ENCODE results near the gene HAL. TPM values are rescaled to one million over a fixed set of nuclear protein-coding genes. Genes with fewer than 3 reads are reported as not detected.

HAL gene
- total and polyA plus RNA-seq, 2 of the 13 experiments (the other 11 are each of a cell fraction or from before 2014, with no cell fraction given), result 0.89 to 37.8 TPM

DNA sequence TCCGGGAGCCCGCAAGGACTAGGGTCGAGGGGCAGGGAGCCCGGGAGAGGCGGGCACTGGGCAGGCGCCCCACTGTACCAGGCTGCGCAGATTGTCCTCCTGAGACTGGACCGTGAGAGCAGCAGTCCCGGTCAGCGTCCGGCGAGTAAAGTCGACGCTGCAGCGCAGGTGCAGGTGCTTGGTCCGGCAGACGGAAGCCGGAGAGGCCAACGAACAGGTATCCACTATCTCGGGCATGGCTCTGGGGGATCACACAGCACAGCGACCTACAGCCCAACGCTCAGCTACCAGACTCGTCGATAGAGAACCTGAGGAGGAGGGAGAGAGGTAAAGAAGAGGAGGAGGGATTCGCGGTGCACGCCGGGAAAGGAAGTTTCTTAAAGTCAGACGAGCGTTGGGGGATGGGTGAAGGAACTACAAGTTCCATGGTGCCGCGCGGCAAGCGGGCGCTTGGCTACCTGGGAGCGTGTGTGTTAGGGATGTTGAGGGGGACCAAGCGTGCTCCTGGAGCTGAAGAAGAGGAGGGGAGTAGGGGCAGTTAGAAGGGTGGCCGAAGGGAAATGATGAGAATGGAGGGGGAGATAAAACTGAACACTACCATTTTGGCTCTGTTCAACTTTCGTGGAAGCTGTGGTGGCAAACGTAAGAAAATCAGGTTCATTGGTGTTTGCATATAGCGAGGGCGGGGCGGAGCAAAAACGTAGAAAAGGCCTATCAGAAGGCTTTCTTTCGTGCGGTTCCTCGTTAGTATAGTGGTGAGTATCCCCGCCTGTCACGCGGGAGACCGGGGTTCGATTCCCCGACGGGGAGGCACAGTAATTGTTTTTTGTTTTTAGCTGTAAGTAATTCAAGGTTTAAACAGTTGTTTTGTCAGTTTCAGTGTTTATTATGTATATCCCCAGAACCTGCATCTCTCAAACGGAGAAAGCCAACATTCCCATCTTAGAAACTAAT lies 39.4 kb upstream of the HAL start, which contains the start of gene LTA4H (continued):
- TF ChIP-seq, protein P1, sequence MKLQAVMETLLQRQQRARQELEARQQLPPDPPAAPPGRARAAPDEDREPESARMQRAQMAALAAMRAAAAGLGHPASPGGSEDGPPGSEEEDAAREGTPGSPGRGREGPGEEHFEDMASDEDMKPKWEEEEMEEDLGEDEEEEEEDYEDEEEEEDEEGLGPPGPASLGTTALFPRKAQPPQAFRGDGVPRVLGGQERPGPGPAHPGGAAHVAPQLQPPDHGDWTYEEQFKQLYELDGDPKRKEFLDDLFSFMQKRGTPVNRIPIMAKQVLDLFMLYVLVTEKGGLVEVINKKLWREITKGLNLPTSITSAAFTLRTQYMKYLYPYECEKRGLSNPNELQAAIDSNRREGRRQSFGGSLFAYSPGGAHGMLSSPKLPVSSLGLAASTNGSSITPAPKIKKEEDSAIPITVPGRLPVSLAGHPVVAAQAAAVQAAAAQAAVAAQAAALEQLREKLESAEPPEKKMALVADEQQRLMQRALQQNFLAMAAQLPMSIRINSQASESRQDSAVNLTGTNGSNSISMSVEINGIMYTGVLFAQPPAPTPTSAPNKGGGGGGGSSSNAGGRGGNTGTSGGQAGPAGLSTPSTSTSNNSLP (IDR thresholded peaks at IDR 0.05; ENCODE audit: low read depth, low read length), result no peak
- TF ChIP-seq ZNF569 (CRISPR knock-in tag; IDR thresholded peaks at IDR 0.05; ENCODE audit: borderline replicate concordance) (no peak), ZNF570 (CRISPR knock-in tag; IDR thresholded peaks at IDR 0.05; ENCODE audit: borderline replicate concordance) (no peak; the same call in 1 of the 2 replicates), ZNF441 (CRISPR knock-in tag; IDR thresholded peaks at IDR 0.05; ENCODE audit: borderline replicate concordance) (0 out of 2 replicates have a peak, but pooled peaks have one; percentile 49), RBAK (CRISPR knock-in tag; IDR thresholded peaks at IDR 0.05) (peak; percentile 65; the same call in 1 of the 2 replicates), RFXANK (CRISPR knock-in tag; IDR thresholded peaks at IDR 0.05) (peak; percentile 83; the same call in 1 of the 2 replicates), FOXK2 (IDR thresholded peaks at IDR 0.05) (peak; percentile 59; the same call in 1 of the 2 replicates), HOXA7 (CRISPR knock-in tag; IDR thresholded peaks at IDR 0.05) (no peak), XBP1 (CRISPR knock-in tag; IDR thresholded peaks at IDR 0.05) (no peak), ZFP62 (CRISPR knock-in tag; IDR thresholded peaks at IDR 0.05) (no peak; the same call in 1 of the 2 replicates), YY1 (IDR thresholded peaks at IDR 0.05; ENCODE audit: insufficient read depth, insufficient replicate concordance, low read depth, low read length) (no peak), IKZF1 (IDR thresholded peaks at IDR 0.05) (no peak), ZNF33B (CRISPR knock-in tag; IDR thresholded peaks at IDR 0.05) (no peak), TFAP4 (IDR thresholded peaks at IDR 0.05; ENCODE audit: borderline replicate concordance, low read depth) (no peak), ZNF207 (IDR thresholded peaks at IDR 0.05; ENCODE audit: borderline replicate concordance) (no peak)
- TF ChIP-seq, protein P2, sequence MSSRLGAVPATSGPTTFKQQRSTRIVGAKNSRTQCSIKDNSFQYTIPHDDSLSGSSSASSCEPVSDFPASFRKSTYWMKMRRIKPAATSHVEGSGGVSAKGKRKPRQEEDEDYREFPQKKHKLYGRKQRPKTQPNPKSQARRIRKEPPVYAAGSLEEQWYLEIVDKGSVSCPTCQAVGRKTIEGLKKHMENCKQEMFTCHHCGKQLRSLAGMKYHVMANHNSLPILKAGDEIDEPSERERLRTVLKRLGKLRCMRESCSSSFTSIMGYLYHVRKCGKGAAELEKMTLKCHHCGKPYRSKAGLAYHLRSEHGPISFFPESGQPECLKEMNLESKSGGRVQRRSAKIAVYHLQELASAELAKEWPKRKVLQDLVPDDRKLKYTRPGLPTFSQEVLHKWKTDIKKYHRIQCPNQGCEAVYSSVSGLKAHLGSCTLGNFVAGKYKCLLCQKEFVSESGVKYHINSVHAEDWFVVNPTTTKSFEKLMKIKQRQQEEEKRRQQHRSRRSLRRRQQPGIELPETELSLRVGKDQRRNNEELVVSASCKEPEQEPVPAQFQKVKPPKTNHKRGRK (CRISPR knock-in tag; IDR thresholded peaks at IDR 0.05), result no peak
- TF ChIP-seq, protein P3, sequence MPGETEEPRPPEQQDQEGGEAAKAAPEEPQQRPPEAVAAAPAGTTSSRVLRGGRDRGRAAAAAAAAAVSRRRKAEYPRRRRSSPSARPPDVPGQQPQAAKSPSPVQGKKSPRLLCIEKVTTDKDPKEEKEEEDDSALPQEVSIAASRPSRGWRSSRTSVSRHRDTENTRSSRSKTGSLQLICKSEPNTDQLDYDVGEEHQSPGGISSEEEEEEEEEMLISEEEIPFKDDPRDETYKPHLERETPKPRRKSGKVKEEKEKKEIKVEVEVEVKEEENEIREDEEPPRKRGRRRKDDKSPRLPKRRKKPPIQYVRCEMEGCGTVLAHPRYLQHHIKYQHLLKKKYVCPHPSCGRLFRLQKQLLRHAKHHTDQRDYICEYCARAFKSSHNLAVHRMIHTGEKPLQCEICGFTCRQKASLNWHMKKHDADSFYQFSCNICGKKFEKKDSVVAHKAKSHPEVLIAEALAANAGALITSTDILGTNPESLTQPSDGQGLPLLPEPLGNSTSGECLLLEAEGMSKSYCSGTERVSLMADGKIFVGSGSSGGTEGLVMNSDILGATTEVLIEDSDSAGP (CRISPR knock-in tag; IDR thresholded peaks at IDR 0.05; ENCODE audit: borderline replicate concordance), result peak; percentile 81; the same call in 1 of the 2 replicates
- TF ChIP-seq, protein P4, sequence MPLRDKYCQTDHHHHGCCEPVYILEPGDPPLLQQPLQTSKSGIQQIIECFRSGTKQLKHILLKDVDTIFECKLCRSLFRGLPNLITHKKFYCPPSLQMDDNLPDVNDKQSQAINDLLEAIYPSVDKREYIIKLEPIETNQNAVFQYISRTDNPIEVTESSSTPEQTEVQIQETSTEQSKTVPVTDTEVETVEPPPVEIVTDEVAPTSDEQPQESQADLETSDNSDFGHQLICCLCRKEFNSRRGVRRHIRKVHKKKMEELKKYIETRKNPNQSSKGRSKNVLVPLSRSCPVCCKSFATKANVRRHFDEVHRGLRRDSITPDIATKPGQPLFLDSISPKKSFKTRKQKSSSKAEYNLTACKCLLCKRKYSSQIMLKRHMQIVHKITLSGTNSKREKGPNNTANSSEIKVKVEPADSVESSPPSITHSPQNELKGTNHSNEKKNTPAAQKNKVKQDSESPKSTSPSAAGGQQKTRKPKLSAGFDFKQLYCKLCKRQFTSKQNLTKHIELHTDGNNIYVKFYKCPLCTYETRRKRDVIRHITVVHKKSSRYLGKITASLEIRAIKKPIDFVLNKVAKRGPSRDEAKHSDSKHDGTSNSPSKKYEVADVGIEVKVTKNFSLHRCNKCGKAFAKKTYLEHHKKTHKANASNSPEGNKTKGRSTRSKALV (CRISPR knock-in tag; IDR thresholded peaks at IDR 0.05), result no peak
- TF ChIP-seq, protein P5, sequence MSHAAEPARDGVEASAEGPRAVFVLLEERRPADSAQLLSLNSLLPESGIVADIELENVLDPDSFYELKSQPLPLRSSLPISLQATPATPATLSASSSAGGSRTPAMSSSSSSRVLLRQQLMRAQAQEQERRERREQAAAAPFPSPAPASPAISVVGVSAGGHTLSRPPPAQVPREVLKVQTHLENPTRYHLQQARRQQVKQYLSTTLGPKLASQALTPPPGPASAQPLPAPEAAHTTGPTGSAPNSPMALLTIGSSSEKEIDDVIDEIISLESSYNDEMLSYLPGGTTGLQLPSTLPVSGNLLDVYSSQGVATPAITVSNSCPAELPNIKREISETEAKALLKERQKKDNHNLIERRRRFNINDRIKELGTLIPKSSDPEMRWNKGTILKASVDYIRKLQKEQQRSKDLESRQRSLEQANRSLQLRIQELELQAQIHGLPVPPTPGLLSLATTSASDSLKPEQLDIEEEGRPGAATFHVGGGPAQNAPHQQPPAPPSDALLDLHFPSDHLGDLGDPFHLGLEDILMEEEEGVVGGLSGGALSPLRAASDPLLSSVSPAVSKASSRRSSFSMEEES (CRISPR knock-in tag; IDR thresholded peaks at IDR 0.05), result no peak
